Fibroblast of gingiva (primary cell): ENCODE results near the gene WDR11.

Source experiments
- DNase-seq: peaks from one replicate; pipeline ENCODE4 v3.0.0-alpha.2; 2011; ENCODE audit warnings: low read depth

WDR11 gene

GRCh38 chr10:120946497-120946896 is 95.3 kb downstream of the WDR11 start:
- DNase-seq, result no peak

DNA sequence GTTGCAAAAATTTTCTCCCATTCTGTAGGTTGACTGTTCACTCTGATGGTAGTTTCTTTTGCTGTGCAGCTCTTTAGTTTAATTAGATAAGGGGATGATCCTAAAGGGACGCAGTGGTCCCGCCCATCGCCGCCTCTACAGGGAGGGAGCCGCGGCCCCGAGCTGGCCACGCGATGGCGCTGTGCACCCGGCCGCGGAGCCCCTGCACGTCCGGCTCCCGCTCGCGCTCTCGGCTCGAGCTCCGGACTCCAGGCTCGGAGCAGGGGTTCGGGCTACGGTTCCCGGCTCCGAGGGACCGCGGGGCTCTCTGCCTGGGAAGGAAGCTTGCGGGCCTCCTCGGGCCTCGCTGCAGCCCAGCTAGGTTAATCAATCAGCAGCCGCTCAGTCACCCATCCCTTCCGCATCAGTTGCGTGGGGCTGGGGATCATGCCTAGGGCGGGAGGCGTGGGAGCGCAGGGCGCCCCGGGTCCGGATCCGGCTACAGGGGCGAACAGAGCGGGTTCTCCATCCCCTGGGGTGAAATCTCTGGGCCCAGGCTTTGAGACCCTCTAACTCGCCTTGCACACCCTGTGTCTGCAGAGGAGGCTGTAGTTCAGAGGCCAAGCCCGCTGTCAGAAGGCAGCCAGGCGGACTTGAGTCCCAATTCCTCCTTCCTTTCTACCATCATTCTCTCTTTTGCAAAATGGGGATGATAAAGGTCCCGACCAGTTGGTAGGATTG is 97.9 kb downstream of the WDR11 start:
- DNase-seq, result peak; percentile 47

DNA sequence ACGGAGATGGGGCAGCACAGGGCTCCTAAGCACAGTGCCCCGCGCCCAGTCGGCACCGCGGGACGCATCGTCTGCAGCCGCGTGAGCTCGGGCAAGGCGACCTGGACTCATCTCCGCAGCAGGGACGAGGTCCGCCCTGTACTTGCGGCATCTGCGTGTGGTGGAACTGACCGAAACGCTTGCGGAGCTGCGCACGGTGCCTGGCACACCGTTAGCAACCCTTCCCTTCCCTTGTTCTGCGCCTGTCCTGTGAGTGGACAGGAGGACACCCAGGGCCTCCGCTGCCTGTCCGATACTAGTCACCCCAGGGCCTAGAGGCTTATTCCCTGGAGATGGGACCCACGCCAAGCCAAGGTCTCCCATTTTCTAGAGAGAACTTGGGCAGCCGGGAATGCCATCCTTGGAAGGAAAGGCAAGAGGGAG is 98.5 kb downstream of the WDR11 start:
- DNase-seq, result no peak

GRCh38 chr10:120950051-120950561 is 98.9 kb downstream of the WDR11 start:
- no peak for DNase-seq

GRCh38 chr10:120951288-120951687 is 100.1 kb downstream of the WDR11 start:
- no peak for DNase-seq

DNA sequence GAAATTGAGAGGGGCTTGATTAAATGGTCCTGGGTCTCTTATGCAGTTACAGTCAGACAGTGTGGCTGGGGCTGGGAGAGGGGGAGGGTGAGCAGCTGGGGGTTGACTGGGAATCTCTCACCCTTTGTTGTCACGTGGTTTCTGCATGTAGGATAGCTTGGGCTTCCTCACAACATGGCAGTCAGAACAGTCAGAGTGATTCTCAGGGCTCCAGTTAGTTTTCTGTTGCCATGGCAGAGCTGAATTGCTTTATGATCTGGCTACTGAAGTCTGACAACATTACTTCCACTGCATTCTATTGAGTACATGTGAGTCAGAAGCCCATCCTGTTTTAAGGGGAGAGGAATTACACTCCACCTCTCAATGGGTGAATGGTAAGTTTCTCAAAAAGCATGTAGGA is 102.7 kb downstream of the WDR11 start:
- no peak for DNase-seq
